Keratinocyte (primary cell): ENCODE results near the gene UPK1A. TPM values are rescaled to one million over a fixed set of nuclear protein-coding genes. Genes with fewer than 3 reads are reported as not detected.

Experiments used
- DNase-seq: peaks from one replicate; pipeline ENCODE4 v3.0.0-alpha.2; 2011; ENCODE audit warnings: low read depth, missing footprints, low spot score
- FAIRE-seq: peaks from 2 replicates; lab custom pipeline; 2011; peaks lifted over from hg19 to GRCh38; lab: Jason Lieb, UNC
- H2AFZ ChIP-seq: 2 replicates; pipeline ENCODE4 v1.6.0; 2012; ENCODE audit warnings: low read length, control low read depth, inconsistent platforms; ENCODE audit not compliant: control insufficient read depth
- H3K27ac ChIP-seq: 2 replicates; pipeline ENCODE4 v1.5.1; 2011; ENCODE audit warnings: low read length; ENCODE audit not compliant: control insufficient read depth, insufficient read depth
- H3K27me3 ChIP-seq: 3 replicates; pipeline ENCODE4 v1.6.0; 2011; ENCODE audit warnings: low read length; ENCODE audit not compliant: control insufficient read depth, insufficient read depth; ENCODE audit errors: extremely low read depth
- H3K36me3 ChIP-seq, 2 experiments: 2 replicates in 1 of 2; 3 replicates in 1 of 2; pipeline ENCODE4 v1.5.1; 2011; ENCODE audit warnings: low read length in 2 of 2, mild to moderate bottlenecking in 1 of 2; ENCODE audit not compliant: control insufficient read depth in 2 of 2, insufficient read depth in 2 of 2; ENCODE audit errors: extremely low read depth in 1 of 2
- H3K4me1 ChIP-seq: 3 replicates; pipeline ENCODE4 v1.5.1; 2011; ENCODE audit warnings: low read length; ENCODE audit not compliant: control insufficient read depth, insufficient read depth; ENCODE audit errors: extremely low read depth
- H3K4me2 ChIP-seq: 3 replicates; pipeline ENCODE4 v1.6.0; 2011; ENCODE audit warnings: low read depth, low read length; ENCODE audit not compliant: control insufficient read depth, insufficient read depth; ENCODE audit errors: extremely low read depth
- H3K4me3 ChIP-seq, 3 experiments: fragments of 200-600 bp in 1 of 3; sonication (generic) in 1 of 3; 2 replicates in 2 of 3; 3 replicates in 1 of 3; pipeline ENCODE4 v1.5.1; 2011 to 2016; ENCODE audit warnings: low read length in 3 of 3, mild to moderate bottlenecking in 3 of 3, control low read depth in 2 of 3, inconsistent platforms in 1 of 3, low read depth in 1 of 3, mixed read lengths in 1 of 3, mixed run types in 1 of 3, moderate library complexity in 1 of 3; ENCODE audit not compliant: control insufficient read depth in 2 of 3, insufficient read depth in 2 of 3; ENCODE audit errors: extremely low read depth in 1 of 3
- H3K79me2 ChIP-seq: 2 replicates; pipeline ENCODE4 v1.6.0; 2012; ENCODE audit warnings: low read length; ENCODE audit not compliant: control insufficient read depth, insufficient read depth
- H3K9ac ChIP-seq: 3 replicates; pipeline ENCODE4 v1.6.0; 2011; ENCODE audit warnings: low read length; ENCODE audit not compliant: control insufficient read depth, insufficient read depth; ENCODE audit errors: extremely low read depth
- H3K9me1 ChIP-seq: 3 replicates; pipeline ENCODE4 v1.6.0; 2011; ENCODE audit warnings: low read length; ENCODE audit not compliant: control insufficient read depth, insufficient read depth; ENCODE audit errors: extremely low read depth
- H3K9me3 ChIP-seq: 2 replicates; pipeline ENCODE4 v1.5.1; 2012; ENCODE audit warnings: low read depth, low read length; ENCODE audit not compliant: control insufficient read depth
- H4K20me1 ChIP-seq: 3 replicates; pipeline ENCODE4 v1.6.0; 2011; ENCODE audit warnings: low read length; ENCODE audit not compliant: control insufficient read depth, insufficient read depth; ENCODE audit errors: extremely low read depth
- EZH2 ChIP-seq: IDR thresholded peaks from one replicate; pipeline ENCODE4 v1.6.1; 2012; ENCODE audit warnings: inconsistent platforms, mild to moderate bottlenecking, low read length, moderate library complexity
- dilution Hi-C: fragments of 300-500 bp; cut with MboI; formaldehyde crosslinking; loops from one replicate; pipeline ENCODE4 v1.7.0; 2020; ENCODE audit warnings: low sequenced_read_pairs; ENCODE audit not compliant: extremely low pct_ligation_motif_present
- polyA plus RNA-seq, 5 experiments: library from polyadenylated mRNA; depleted of rRNA in 3 of 5; stranded (reverse) in 3 of 5; stranded (forward) in 1 of 5; unstranded in 1 of 5; fragments of >200 nt; gene quantifications; 1 replicate in 1 of 5; 2 replicates in 3 of 5; 3 replicates in 1 of 5; pipeline versions ENCODE4 v1.2.1 to v1.2.3, GENCODE V29; 2011 to 2012; ENCODE audit warnings: missing spikeins in 2 of 5, low read depth in 1 of 5, low replicate concordance in 1 of 5
- TF ChIP-seq, protein P1 (sequence below), 3 experiments: IDR thresholded peaks in 1 of 3; conservative IDR thresholded peaks in 1 of 3; optimal IDR thresholded peaks in 1 of 3; 2 replicates in 2 of 3; 3 replicates in 1 of 3; pipeline versions ENCODE3 to v1.5.1; 2011; ENCODE audit warnings: low read length in 3 of 3, mild to moderate bottlenecking in 3 of 3, moderate library complexity in 2 of 3, control low read depth in 1 of 3, inconsistent platforms in 1 of 3; ENCODE audit not compliant: insufficient read depth in 2 of 3; ENCODE audit errors: extremely low read depth in 1 of 3

UPK1A gene
- polyA plus RNA-seq, 1 donor (not counting 4 experiments of a cell fraction or from before 2014, with no cell fraction given) = 0.09 TPM

DNA sequence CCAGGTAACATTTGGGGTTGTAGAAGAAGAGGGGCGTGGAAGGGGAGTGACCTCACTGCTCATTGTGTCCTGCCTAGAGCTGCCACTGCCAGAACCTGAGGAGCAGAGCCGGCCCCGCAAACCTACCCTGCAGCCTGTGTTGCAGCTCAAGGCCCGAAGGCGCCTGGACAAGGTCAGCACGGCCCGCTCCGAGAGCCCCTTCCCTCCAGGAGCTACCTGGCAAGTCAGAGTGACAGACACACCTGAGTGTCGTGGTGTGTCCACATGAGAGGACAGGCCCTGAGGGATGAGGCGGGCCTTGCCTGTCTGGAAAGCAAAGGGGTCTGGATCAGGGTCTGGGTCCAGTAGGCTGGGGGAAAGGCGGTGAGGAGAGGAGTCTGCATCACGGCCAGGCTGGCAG is 58.2 kb downstream of the UPK1A start:
- dilution Hi-C loops = no loop called here
- Histone ChIP-seq H3K36me3 (peaks cover 63 to 65% of the 10 kb centered on the region in 2 experiments), H3K27me3 (no peaks in the 10 kb centered on the region), H3K4me2 (no peak overlapping the region), H3K79me2 (peaks cover 33% of the 10 kb centered on the region), H3K9me1 (no peaks in the 10 kb centered on the region), H3K9me3 (no peaks in the 10 kb centered on the region), H3K4me1 (peaks cover 2% of the 10 kb centered on the region), H3K4me3 (no peak overlapping the region), H2AFZ (no peak overlapping the region), H3K9ac (no peak overlapping the region), H3K27ac (no peak overlapping the region), H4K20me1 (peaks cover 4% of the 10 kb centered on the region)
- DNase-seq = no peak
- FAIRE-seq = no peak
- TF ChIP-seq EZH2 = no peak
- TF ChIP-seq, protein P1, sequence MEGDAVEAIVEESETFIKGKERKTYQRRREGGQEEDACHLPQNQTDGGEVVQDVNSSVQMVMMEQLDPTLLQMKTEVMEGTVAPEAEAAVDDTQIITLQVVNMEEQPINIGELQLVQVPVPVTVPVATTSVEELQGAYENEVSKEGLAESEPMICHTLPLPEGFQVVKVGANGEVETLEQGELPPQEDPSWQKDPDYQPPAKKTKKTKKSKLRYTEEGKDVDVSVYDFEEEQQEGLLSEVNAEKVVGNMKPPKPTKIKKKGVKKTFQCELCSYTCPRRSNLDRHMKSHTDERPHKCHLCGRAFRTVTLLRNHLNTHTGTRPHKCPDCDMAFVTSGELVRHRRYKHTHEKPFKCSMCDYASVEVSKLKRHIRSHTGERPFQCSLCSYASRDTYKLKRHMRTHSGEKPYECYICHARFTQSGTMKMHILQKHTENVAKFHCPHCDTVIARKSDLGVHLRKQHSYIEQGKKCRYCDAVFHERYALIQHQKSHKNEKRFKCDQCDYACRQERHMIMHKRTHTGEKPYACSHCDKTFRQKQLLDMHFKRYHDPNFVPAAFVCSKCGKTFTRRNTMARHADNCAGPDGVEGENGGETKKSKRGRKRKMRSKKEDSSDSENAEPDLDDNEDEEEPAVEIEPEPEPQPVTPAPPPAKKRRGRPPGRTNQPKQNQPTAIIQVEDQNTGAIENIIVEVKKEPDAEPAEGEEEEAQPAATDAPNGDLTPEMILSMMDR (optimal IDR thresholded peaks at IDR 0.05 in 1 of 3, IDR thresholded peaks at IDR 0.05 in 1 of 3, conservative IDR thresholded peaks at IDR 0.05 in 1 of 3; ENCODE audit: extremely low read depth in 1 of 3, insufficient read depth in 2 of 3, low read length in 3 of 3) = no peak

DNA sequence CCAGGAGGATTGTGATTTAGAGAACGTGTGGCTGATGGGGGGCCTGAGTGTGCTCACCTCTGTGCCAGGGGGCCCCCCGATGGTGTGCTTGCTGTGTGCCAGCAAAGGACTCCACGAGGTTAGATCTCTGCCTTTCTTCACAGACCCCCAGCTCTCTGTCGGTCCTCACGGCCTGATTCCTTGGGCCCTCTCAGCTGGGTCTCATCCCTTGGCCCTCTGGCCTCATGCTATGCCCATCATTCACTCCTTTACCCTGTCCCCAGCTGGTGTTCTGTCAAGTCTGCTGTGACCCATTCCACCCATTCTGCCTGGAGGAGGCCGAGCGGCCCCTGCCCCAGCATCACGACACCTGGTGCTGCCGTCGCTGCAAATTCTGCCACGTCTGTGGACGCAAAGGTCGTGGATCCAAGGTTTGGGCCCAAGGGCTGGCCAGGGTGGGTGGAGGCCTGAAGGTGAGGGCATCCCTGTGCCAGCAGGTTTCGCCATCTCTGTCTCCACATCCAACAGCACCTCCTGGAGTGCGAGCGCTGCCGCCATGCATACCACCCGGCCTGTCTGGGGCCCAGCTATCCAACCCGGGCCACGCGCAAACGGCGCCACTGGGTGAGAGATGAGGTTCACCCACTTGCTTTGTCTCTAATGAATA is 59.0 kb downstream of the UPK1A start:
- TF ChIP-seq EZH2 = no peak
- TF ChIP-seq, protein P1 (optimal IDR thresholded peaks at IDR 0.05 in 1 of 3, IDR thresholded peaks at IDR 0.05 in 1 of 3, conservative IDR thresholded peaks at IDR 0.05 in 1 of 3; ENCODE audit: extremely low read depth in 1 of 3, insufficient read depth in 2 of 3, low read length in 3 of 3) = no peak
- no peaks in the 10 kb centered on the region for H3K27me3 ChIP-seq
- dilution Hi-C loops = no loop called here
- no peak overlapping the region for H3K4me3 ChIP-seq
- H2AFZ ChIP-seq = no peak overlapping the region
- H3K9me3 ChIP-seq = no peaks in the 10 kb centered on the region
- H3K9me1 ChIP-seq = no peaks in the 10 kb centered on the region
- FAIRE-seq (no peak), DNase-seq (no peak)
- no peak overlapping the region for H3K27ac ChIP-seq
- H3K9ac ChIP-seq = no peak overlapping the region
- H3K36me3 ChIP-seq = peaks cover 66 to 69% of the 10 kb centered on the region in 2 experiments
- no peaks in the 10 kb centered on the region for H3K4me1 ChIP-seq
- H3K79me2 ChIP-seq = peaks cover 27% of the 10 kb centered on the region
- H3K4me2 ChIP-seq = no peak overlapping the region
- peaks cover 4% of the 10 kb centered on the region for H4K20me1 ChIP-seq
